SIG-M5 (cell line): ENCODE data around the gene TBL2.
"Not testable (repeated sequence)": the region's sequence is repeated elsewhere in the genome, so short reads cannot be mapped to it uniquely, and the experiment has no call there.

ENCODE experiments used
- DNase-seq: peaks from one replicate; lab custom pipeline; 2025; lab: John Stamatoyannopoulos, UW

TBL2 gene

GRCh38 chr7:73578342-73579128, at the start of gene TBL2:
Gene TBL2 (minus strand): TSS chr7:73578579. CDS start chr7:73578549, 30 bp downstream.
- peak; percentile 84 for DNase-seq

- DNase-seq = no peak
These were observed 48.4 kb upstream of the TBL2 start for GRCh38 chr7:73626814-73627213.

GRCh38 chr7:73625276-73625675, 46.9 kb upstream of the TBL2 start:
- DNase-seq = no peak

- no peak for DNase-seq
These were observed 46.3 kb upstream of the TBL2 start for GRCh38 chr7:73624669-73625001.

- no peak for DNase-seq
These were observed 45.7 kb upstream of the TBL2 start, which contains the start of gene MLXIPL for GRCh38 chr7:73623798-73624668. Gene MLXIPL (minus strand): TSS chr7:73624522. CDS start chr7:73624492, 30 bp downstream.

- DNase-seq = no peak
These were observed 44.8 kb upstream of the TBL2 start for GRCh38 chr7:73622909-73623797.

- DNase-seq = no peak
These were observed 44.1 kb upstream of the TBL2 start for GRCh38 chr7:73622527-73622908.

- DNase-seq = no peak
These were observed 43.0 kb upstream of the TBL2 start for GRCh38 chr7:73621168-73622063.

GRCh38 chr7:73619394-73619793, 41.0 kb upstream of the TBL2 start:
- not testable (repeated sequence) for DNase-seq

GRCh38 chr7:73618538-73618937, 40.2 kb upstream of the TBL2 start:
- no peak for DNase-seq

- DNase-seq = not testable (repeated sequence)
These were observed 39.1 kb upstream of the TBL2 start for GRCh38 chr7:73617520-73617919.

GRCh38 chr7:73615886-73616285, 37.5 kb upstream of the TBL2 start:
- no peak for DNase-seq

GRCh38 chr7:73614937-73615336, 36.6 kb upstream of the TBL2 start:
- DNase-seq = not testable (repeated sequence)

GRCh38 chr7:73613954-73614735, 35.8 kb upstream of the TBL2 start:
- no peak for DNase-seq

- DNase-seq = no peak
These were observed 34.4 kb upstream of the TBL2 start for GRCh38 chr7:73612598-73613269.

- DNase-seq = no peak
These were observed 32.7 kb upstream of the TBL2 start for GRCh38 chr7:73611017-73611555.

- no peak for DNase-seq
These were observed 31.7 kb upstream of the TBL2 start for GRCh38 chr7:73610105-73610504.

- not testable (repeated sequence) for DNase-seq
These were observed 29.3 kb upstream of the TBL2 start for GRCh38 chr7:73607692-73607983.
